Vagina (tissue), 2 donors: Measurements from ENCODE around the gene SOCS1. TPM values are rescaled to one million over a fixed set of nuclear protein-coding genes. Genes with fewer than 3 reads are reported as not detected.

Experiments used
- DNase-seq, 2 donors: peaks; one replicate each; pipeline ENCODE4 v3.0.0-alpha.2; 2017; ENCODE audit errors: extremely low spot score in 2 of 2
- H3K27ac ChIP-seq: fragments of 200-600 bp; sonication (generic); one replicate; pipeline ENCODE4 v1.5.1; 2019
- H3K27me3 ChIP-seq: fragments of 200-600 bp; sonication (generic); one replicate; pipeline ENCODE4 v1.5.1; 2019
- H3K36me3 ChIP-seq, 2 donors: fragments of 200-600 bp; sonication (generic); one replicate each; pipeline ENCODE4 v1.5.1; 2017 to 2019
- H3K4me1 ChIP-seq: fragments of 200-600 bp; sonication (generic); one replicate; pipeline ENCODE4 v1.5.1; 2019
- H3K4me3 ChIP-seq, 2 donors: fragments of 200-600 bp; sonication (generic); 1 replicate in 1 of 2; 2 replicates in 1 of 2; pipeline ENCODE4 v1.5.1; 2016 to 2019
- H3K9me3 ChIP-seq: fragments of 200-600 bp; sonication (generic); one replicate; pipeline ENCODE4 v1.5.1; 2019
- CTCF ChIP-seq, 3 experiments: fragments of 450-650 bp in 2 of 3; fragments of 200-600 bp in 1 of 3; sonication (generic) in 1 of 3; IDR thresholded peaks; one replicate each; pipeline ENCODE4 v1.5.1; 2017 to 2019; ENCODE audit warnings: antibody characterized with exemption in 3 of 3, mild to moderate bottlenecking in 2 of 3, moderate library complexity in 2 of 3
- POLR2A ChIP-seq, 2 donors: fragments of 450-650 bp; IDR thresholded peaks; one replicate each; pipeline ENCODE4 v1.6.1; 2017; ENCODE audit warnings: antibody characterized with exemption in 2 of 2, mild to moderate bottlenecking in 2 of 2, moderate library complexity in 2 of 2
- POLR2AphosphoS5 ChIP-seq, 2 donors: sonication (generic); formaldehyde crosslinking; IDR thresholded peaks; one replicate each; pipeline ENCODE4 v1.9.0; 2017; ENCODE audit warnings: antibody characterized with exemption in 2 of 2, mild to moderate bottlenecking in 2 of 2, low read depth in 1 of 2; ENCODE audit not compliant: insufficient read depth in 1 of 2
- intact Hi-C: fragments of 100-400 bp; cut with DNase I; formaldehyde crosslinking; loops from one replicate; pipeline ENCODE4 v1.15.1; 2023
- total RNA-seq: library from RNA; depleted of rRNA; stranded (reverse); fragments of >200 nt; gene quantifications from one replicate; pipeline ENCODE4 v1.2.3, GENCODE V29; 2016

The SOCS1 gene
- total RNA-seq, 1 donor from 2014 or later: 22.1 TPM

- Histone ChIP-seq H3K27me3 (no peaks in the 10 kb centered on the region), H3K4me3 (no peak overlapping the region), H3K9me3 (no peaks in the 10 kb centered on the region), H3K27ac (no peak overlapping the region), H3K4me1 (no peaks in the 10 kb centered on the region), H3K36me3 (no peaks in the 10 kb centered on the region)
- intact Hi-C loops: no loop called here
- no peak for DNase-seq
- TF ChIP-seq POLR2A (IDR thresholded peaks at IDR 0.05) (no peak), POLR2AphosphoS5 (IDR thresholded peaks at IDR 0.05; ENCODE audit: insufficient read depth in 1 of 2, low read depth in 1 of 2) (no peak), CTCF (IDR thresholded peaks at IDR 0.05) (no peak)
Measured at GRCh38 chr16:11217651-11218603, 38.1 kb downstream of the SOCS1 start.

GRCh38 chr16:11215935-11216556 is 40.0 kb downstream of the SOCS1 start:
- no peaks in the 10 kb centered on the region for H3K27me3 ChIP-seq
- H3K27ac ChIP-seq: no peak overlapping the region
- no peak overlapping the region for H3K4me3 ChIP-seq
- H3K4me1 ChIP-seq: no peaks in the 10 kb centered on the region
- DNase-seq: no peak
- intact Hi-C loops: no loop called here
- TF ChIP-seq CTCF (IDR thresholded peaks at IDR 0.05) (no peak), POLR2A (IDR thresholded peaks at IDR 0.05) (no peak), POLR2AphosphoS5 (IDR thresholded peaks at IDR 0.05; ENCODE audit: insufficient read depth in 1 of 2, low read depth in 1 of 2) (no peak)
- H3K9me3 ChIP-seq: no peaks in the 10 kb centered on the region
- H3K36me3 ChIP-seq: no peaks in the 10 kb centered on the region

- DNase-seq: no peak
- Histone ChIP-seq H3K27ac (no peak overlapping the region), H3K9me3 (no peaks in the 10 kb centered on the region), H3K4me1 (no peaks in the 10 kb centered on the region), H3K27me3 (no peaks in the 10 kb centered on the region), H3K36me3 (no peaks in the 10 kb centered on the region), H3K4me3 (no peak overlapping the region)
- TF ChIP-seq POLR2A (IDR thresholded peaks at IDR 0.05) (no peak), CTCF (IDR thresholded peaks at IDR 0.05) (no peak), POLR2AphosphoS5 (IDR thresholded peaks at IDR 0.05; ENCODE audit: insufficient read depth in 1 of 2, low read depth in 1 of 2) (no peak)
- intact Hi-C loops: no loop called here
Measured at GRCh38 chr16:11213799-11214198, 42.2 kb downstream of the SOCS1 start.

- H3K27me3 ChIP-seq: no peaks in the 10 kb centered on the region
- H3K36me3 ChIP-seq: no peaks in the 10 kb centered on the region
- H3K4me3 ChIP-seq: no peak overlapping the region
- no peak for DNase-seq
- intact Hi-C loops: no loop called here
- TF ChIP-seq CTCF (IDR thresholded peaks at IDR 0.05): no peak
- no peaks in the 10 kb centered on the region for H3K9me3 ChIP-seq
- H3K27ac ChIP-seq: no peak overlapping the region
- no peaks in the 10 kb centered on the region for H3K4me1 ChIP-seq
Measured at GRCh38 chr16:11213373-11213772, 42.6 kb downstream of the SOCS1 start.

GRCh38 chr16:11212798-11213196 is 43.2 kb downstream of the SOCS1 start:
- intact Hi-C loops: no loop called here
- H3K4me1 ChIP-seq: no peaks in the 10 kb centered on the region
- no peak overlapping the region for H3K27ac ChIP-seq
- no peak for DNase-seq
- no peak overlapping the region for H3K4me3 ChIP-seq
- no peaks in the 10 kb centered on the region for H3K9me3 ChIP-seq
- TF ChIP-seq POLR2A (IDR thresholded peaks at IDR 0.05) (no peak), CTCF (IDR thresholded peaks at IDR 0.05) (no peak), POLR2AphosphoS5 (IDR thresholded peaks at IDR 0.05; ENCODE audit: insufficient read depth in 1 of 2, low read depth in 1 of 2) (no peak)
- H3K36me3 ChIP-seq: no peaks in the 10 kb centered on the region
- no peaks in the 10 kb centered on the region for H3K27me3 ChIP-seq
